HG03159 (cell line): ENCODE data around the gene KDM4B.

Source experiments
- ATAC-seq: cut with Tn5 transposase; IDR thresholded peaks from one replicate; pipeline ENCODE4 v1.9.1; 2021; ENCODE audit warnings: mild to moderate bottlenecking, moderate library complexity; ENCODE audit not compliant: unreplicated experiment

The KDM4B gene

GRCh38 chr19:5103061-5103701, 134.3 kb downstream of the KDM4B start:
- ATAC-seq: no peak

- no peak for ATAC-seq
Measured at GRCh38 chr19:5103812-5104410, 135.0 kb downstream of the KDM4B start.

- ATAC-seq: no peak
Measured at GRCh38 chr19:5104871-5105351, 136.0 kb downstream of the KDM4B start.

- ATAC-seq: no peak
Measured at GRCh38 chr19:5106191-5106726, 137.3 kb downstream of the KDM4B start.

- no peak for ATAC-seq
Measured at GRCh38 chr19:5106971-5107370, 138.1 kb downstream of the KDM4B start.

GRCh38 chr19:5107432-5108122, 138.7 kb downstream of the KDM4B start:
- ATAC-seq: no peak

GRCh38 chr19:5108123-5108596, 139.2 kb downstream of the KDM4B start:
- ATAC-seq: no peak

- ATAC-seq: no peak
Measured at GRCh38 chr19:5108866-5109265, 140.0 kb downstream of the KDM4B start.

GRCh38 chr19:5109560-5109959, 140.6 kb downstream of the KDM4B start:
- no peak for ATAC-seq

- ATAC-seq: no peak
Measured at GRCh38 chr19:5110546-5110945, 141.6 kb downstream of the KDM4B start.

- no peak for ATAC-seq
Measured at GRCh38 chr19:5111051-5111450, 142.1 kb downstream of the KDM4B start.

GRCh38 chr19:5112175-5112574, 143.3 kb downstream of the KDM4B start:
- no peak for ATAC-seq

GRCh38 chr19:5112681-5113575, 144.0 kb downstream of the KDM4B start:
- no peak for ATAC-seq

GRCh38 chr19:5113633-5114586, 145.0 kb downstream of the KDM4B start:
- no peak for ATAC-seq

- ATAC-seq: no peak
Measured at GRCh38 chr19:5114727-5115126, 145.8 kb downstream of the KDM4B start.

- no peak for ATAC-seq
Measured at GRCh38 chr19:5115351-5115750, 146.4 kb downstream of the KDM4B start.

- ATAC-seq: no peak
Measured at GRCh38 chr19:5115771-5116202, 146.9 kb downstream of the KDM4B start.

GRCh38 chr19:5116292-5116691, 147.4 kb downstream of the KDM4B start:
- no peak for ATAC-seq

- no peak for ATAC-seq
Measured at GRCh38 chr19:5117421-5117820, 148.5 kb downstream of the KDM4B start.

- no peak for ATAC-seq
Measured at GRCh38 chr19:5118026-5118425, 149.1 kb downstream of the KDM4B start.
